Endothelial cell of umbilical vein (primary cell): ENCODE data around the gene CWF19L2. TPM values are rescaled to one million over a fixed set of nuclear protein-coding genes. Genes with fewer than 3 reads are reported as not detected.

Experiments used
- BruUV-seq: library from RNA; stranded (reverse); fragments of 400-500 nt; replicated peaks from 2 replicates; lab custom pipeline; 2021; lab: Mats Ljungman, UMichigan
- CTCF ChIA-PET: fragments of 300-600, 350-600 bp; sonication (Branson Sonifier 250); formaldehyde crosslinking; loops from one replicate; lab custom pipeline; 2021; ENCODE audit warnings: antibody characterized with exemption, inconsistent platforms; lab: Charles Lee
- POLR2A ChIA-PET: fragments of 300-600, 350-600 bp; sonication (Branson Sonifier 250); formaldehyde crosslinking; loops from one replicate; lab custom pipeline; 2021; ENCODE audit warnings: antibody characterized with exemption, inconsistent platforms; lab: Charles Lee
- DNase-seq: peaks from one replicate; pipeline ENCODE4 v3.0.0-alpha.2; 2011; ENCODE audit warnings: low read depth, low spot score
- FAIRE-seq: peaks from 2 replicates; lab custom pipeline; 2011; peaks lifted over from hg19 to GRCh38; lab: Jason Lieb, UNC
- H2AFZ ChIP-seq: 2 replicates; pipeline ENCODE4 v1.6.0; 2012; ENCODE audit warnings: low read depth, low read length, control low read depth, inconsistent platforms
- H3K27ac ChIP-seq: 2 replicates; pipeline ENCODE4 v1.5.1; 2011; ENCODE audit warnings: low read depth, mild to moderate bottlenecking, control low read depth, low read length, moderate library complexity; ENCODE audit not compliant: insufficient read depth
- H3K27me3 ChIP-seq, 2 experiments: 2 replicates each; pipeline versions ENCODE4 v1.6.0 to v1.6.1; 2011; ENCODE audit warnings: low read length in 2 of 2, mixed read lengths in 1 of 2; ENCODE audit not compliant: control insufficient read depth in 2 of 2, insufficient read depth in 2 of 2
- H3K36me3 ChIP-seq, 2 experiments: 2 replicates in 1 of 2; 3 replicates in 1 of 2; pipeline ENCODE4 v1.5.1; 2011; ENCODE audit warnings: low read length in 2 of 2, mild to moderate bottlenecking in 1 of 2, moderate library complexity in 1 of 2; ENCODE audit not compliant: control insufficient read depth in 2 of 2, insufficient read depth in 2 of 2; ENCODE audit errors: extremely low read depth in 1 of 2
- H3K4me1 ChIP-seq: 3 replicates; pipeline ENCODE4 v1.5.1; 2011; ENCODE audit warnings: mild to moderate bottlenecking, low read length; ENCODE audit not compliant: control insufficient read depth, insufficient read depth; ENCODE audit errors: extremely low read depth
- H3K4me2 ChIP-seq: 2 replicates; pipeline ENCODE4 v1.6.1; 2011; ENCODE audit warnings: low read length, control low read depth, mixed read lengths; ENCODE audit not compliant: insufficient read depth
- H3K4me3 ChIP-seq, 3 experiments: fragments of 200-600 bp in 1 of 3; sonication (generic), shearing (Covaris generic) in 1 of 3; replicated peaks in 1 of 3; 2 replicates each; pipeline ENCODE4 v1.5.1; 2011 to 2016; ENCODE audit warnings: control low read depth in 3 of 3, low read length in 3 of 3, mild to moderate bottlenecking in 2 of 3, inconsistent platforms in 1 of 3, low read depth in 1 of 3, moderate library complexity in 1 of 3; ENCODE audit not compliant: insufficient read depth in 1 of 3
- H3K79me2 ChIP-seq: 2 replicates; pipeline ENCODE4 v1.6.0; 2012; ENCODE audit warnings: low read length, inconsistent platforms; ENCODE audit not compliant: control insufficient read depth, insufficient read depth
- H3K9ac ChIP-seq: replicated peaks from 2 replicates; pipeline ENCODE3; 2011; ENCODE audit warnings: low read length, control low read depth; ENCODE audit not compliant: insufficient read depth; ENCODE audit errors: extremely low read depth
- H3K9me1 ChIP-seq: replicated peaks from 3 replicates; pipeline ENCODE4 v1.6.0; 2011; ENCODE audit warnings: mild to moderate bottlenecking, low read length; ENCODE audit not compliant: control insufficient read depth, insufficient read depth; ENCODE audit errors: extremely low read depth
- H3K9me3 ChIP-seq: replicated peaks from 2 replicates; pipeline ENCODE4 v1.5.1; 2012; ENCODE audit warnings: low read length, inconsistent platforms; ENCODE audit not compliant: control insufficient read depth, insufficient read depth
- H4K20me1 ChIP-seq: replicated peaks from 2 replicates; pipeline ENCODE3; 2011; ENCODE audit warnings: mild to moderate bottlenecking, low read length; ENCODE audit not compliant: control insufficient read depth, insufficient read depth; ENCODE audit errors: extremely low read depth
- EZH2 ChIP-seq: IDR thresholded peaks from 2 replicates; pipeline ENCODE4 v1.6.1; 2012; ENCODE audit warnings: borderline replicate concordance, low read depth, mild to moderate bottlenecking, moderate library complexity, low read length, inconsistent platforms; ENCODE audit not compliant: severe bottlenecking
- FOS ChIP-seq: IDR thresholded peaks from 2 replicates; pipeline ENCODE4 v1.6.1; 2011; ENCODE audit warnings: mild to moderate bottlenecking, low read length, moderate library complexity, borderline replicate concordance; ENCODE audit not compliant: insufficient read depth
- GATA2 ChIP-seq: IDR thresholded peaks from 2 replicates; pipeline ENCODE4 v1.7.0; 2011; ENCODE audit warnings: low read depth, mild to moderate bottlenecking, moderate library complexity, mixed read lengths, low read length; ENCODE audit not compliant: insufficient read length, insufficient read depth
- JUN ChIP-seq: IDR thresholded peaks from 2 replicates; pipeline ENCODE4 v1.6.1; 2011; ENCODE audit warnings: borderline replicate concordance, low read depth; ENCODE audit not compliant: insufficient read length, insufficient read depth
- MYC ChIP-seq: IDR thresholded peaks from one replicate; pipeline ENCODE4 v1.6.1; 2011; ENCODE audit warnings: mild to moderate bottlenecking, low read depth, low read length
- POLR2A ChIP-seq: IDR thresholded peaks from 2 replicates; pipeline ENCODE4 v1.6.1; 2012; ENCODE audit warnings: low read depth, mild to moderate bottlenecking, control low read depth, low read length
- POLR2AphosphoS5 ChIP-seq: IDR thresholded peaks from 2 replicates; pipeline ENCODE4 v1.6.1; 2012; ENCODE audit warnings: low read depth, mild to moderate bottlenecking, control low read depth, low read length, moderate library complexity; ENCODE audit not compliant: insufficient read depth
- dilution Hi-C: fragments of 300-500 bp; cut with MboI; formaldehyde crosslinking; loops from one replicate; pipeline ENCODE4 v1.15.0; 2019; ENCODE audit warnings: low sequenced_read_pairs; ENCODE audit not compliant: extremely low pct_ligation_motif_present
- intact Hi-C: fragments of 100-400 bp; cut with micrococcal nuclease; formaldehyde crosslinking; loops from one replicate; pipeline ENCODE4 v1.10.0; 2022
- polyA plus RNA-seq, 4 experiments: library from polyadenylated mRNA; depleted of rRNA in 3 of 4; stranded (reverse) in 3 of 4; unstranded in 1 of 4; fragments of >200 nt; gene quantifications; 2 replicates each; pipeline versions ENCODE4 v1.2.1 to v1.2.3, GENCODE V29; 2011 to 2012; ENCODE audit warnings: missing spikeins in 1 of 4
- total RNA-seq: library from RNA; stranded (reverse); gene quantifications from 2 replicates; pipeline ENCODE4 v1.2.3, GENCODE V29; 2021
- TF ChIP-seq, protein P1 (sequence below), 2 donors: IDR thresholded peaks; 1 replicate in 1 of 2; 2 replicates in 1 of 2; pipeline ENCODE4 v1.5.1; 2011; ENCODE audit warnings: low read length in 2 of 2, mild to moderate bottlenecking in 2 of 2, moderate library complexity in 2 of 2, control low read depth in 1 of 2, inconsistent platforms in 1 of 2, low read depth in 1 of 2; ENCODE audit not compliant: insufficient read depth in 1 of 2; ENCODE audit errors: extremely low read depth in 1 of 2
- TF ChIP-seq, protein P2 (sequence below): IDR thresholded peaks from 2 replicates; pipeline ENCODE4 v1.6.1; 2011; ENCODE audit not compliant: insufficient read depth, insufficient read length

The CWF19L2 gene
- total and polyA plus RNA-seq, 2 donors (not counting 3 experiments of a cell fraction or from before 2014, with no cell fraction given), result 1.4 to 11.8 TPM

DNA sequence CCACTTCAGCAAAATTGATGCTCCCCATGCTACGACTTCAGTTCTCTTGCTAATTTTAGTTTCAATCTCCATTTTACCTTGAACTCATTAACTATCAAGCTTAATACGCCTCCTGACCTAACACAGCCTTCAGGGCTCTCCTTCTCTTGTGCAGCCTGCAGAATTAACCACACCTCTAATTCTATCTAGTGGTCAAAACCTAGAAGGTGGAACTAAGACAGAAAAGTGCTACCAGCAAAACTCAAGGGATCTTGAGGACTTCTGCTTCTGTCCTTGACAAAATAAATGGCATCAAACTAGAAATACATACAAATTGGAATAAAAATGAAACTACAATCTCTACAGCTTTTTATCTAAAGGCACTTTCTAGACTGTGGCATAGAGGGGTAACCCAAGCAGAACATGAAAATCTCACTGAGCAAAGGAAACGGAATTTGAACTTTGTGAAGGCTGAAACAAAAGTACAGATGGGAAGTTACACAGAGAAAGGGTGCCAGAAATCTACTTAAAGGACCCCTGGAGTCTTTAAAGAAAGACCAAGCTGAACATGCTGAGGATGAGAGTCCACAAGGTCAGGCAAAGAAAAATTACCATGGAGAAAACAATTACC is 10.7 kb downstream of the CWF19L2 start:
- dilution Hi-C loops (no loop called here), intact Hi-C loops (no loop called here)
- Histone ChIP-seq H3K4me2 (no peak overlapping the region), H3K27ac (no peak overlapping the region), H3K9me3 (no peaks in the 10 kb centered on the region), H3K9ac (no peak overlapping the region), H3K4me3 (no peak overlapping the region), H2AFZ (no peak overlapping the region), H3K36me3 (no peaks in the 10 kb centered on the region), H3K27me3 (no peaks in the 10 kb centered on the region), H3K79me2 (peaks cover 4% of the 10 kb centered on the region), H4K20me1 (peaks cover under 1% of the 10 kb centered on the region), H3K9me1 (no peaks in the 10 kb centered on the region), H3K4me1 (no peaks in the 10 kb centered on the region)
- FAIRE-seq (no peak), DNase-seq (no peak)
- ChIA-PET POLR2A (no interaction called here), CTCF (interaction anchor here (1.2 to 2.0 kb wide), 3 partner anchors 10 to 60 kb away, joined by 4 to 7 read pairs (median 4); partner anchors contain the start of gene CWF19L2)
- TF ChIP-seq, protein P1, sequence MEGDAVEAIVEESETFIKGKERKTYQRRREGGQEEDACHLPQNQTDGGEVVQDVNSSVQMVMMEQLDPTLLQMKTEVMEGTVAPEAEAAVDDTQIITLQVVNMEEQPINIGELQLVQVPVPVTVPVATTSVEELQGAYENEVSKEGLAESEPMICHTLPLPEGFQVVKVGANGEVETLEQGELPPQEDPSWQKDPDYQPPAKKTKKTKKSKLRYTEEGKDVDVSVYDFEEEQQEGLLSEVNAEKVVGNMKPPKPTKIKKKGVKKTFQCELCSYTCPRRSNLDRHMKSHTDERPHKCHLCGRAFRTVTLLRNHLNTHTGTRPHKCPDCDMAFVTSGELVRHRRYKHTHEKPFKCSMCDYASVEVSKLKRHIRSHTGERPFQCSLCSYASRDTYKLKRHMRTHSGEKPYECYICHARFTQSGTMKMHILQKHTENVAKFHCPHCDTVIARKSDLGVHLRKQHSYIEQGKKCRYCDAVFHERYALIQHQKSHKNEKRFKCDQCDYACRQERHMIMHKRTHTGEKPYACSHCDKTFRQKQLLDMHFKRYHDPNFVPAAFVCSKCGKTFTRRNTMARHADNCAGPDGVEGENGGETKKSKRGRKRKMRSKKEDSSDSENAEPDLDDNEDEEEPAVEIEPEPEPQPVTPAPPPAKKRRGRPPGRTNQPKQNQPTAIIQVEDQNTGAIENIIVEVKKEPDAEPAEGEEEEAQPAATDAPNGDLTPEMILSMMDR (IDR thresholded peaks at IDR 0.05; ENCODE audit: extremely low read depth in 1 of 2, insufficient read depth in 1 of 2, low read depth in 1 of 2, low read length in 2 of 2), result no peak
- TF ChIP-seq POLR2A (no peak), EZH2 (no peak), GATA2 (no peak), POLR2AphosphoS5 (no peak), MYC (no peak), JUN (no peak), FOS (no peak)
- TF ChIP-seq, protein P2, sequence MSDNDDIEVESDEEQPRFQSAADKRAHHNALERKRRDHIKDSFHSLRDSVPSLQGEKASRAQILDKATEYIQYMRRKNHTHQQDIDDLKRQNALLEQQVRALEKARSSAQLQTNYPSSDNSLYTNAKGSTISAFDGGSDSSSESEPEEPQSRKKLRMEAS, result no peak
- no TSS peak for BruUV-seq
